Astrocyte (in vitro differentiated cells and primary cell): Measurements from ENCODE around the gene LRRC34. TPM values are rescaled to one million over a fixed set of nuclear protein-coding genes. Genes with fewer than 3 reads are reported as not detected.

ENCODE experiments used
- DNase-seq: peaks from one replicate; pipeline ENCODE4 v3.0.0-alpha.2; 2010; ENCODE audit warnings: low read depth
- FAIRE-seq: peaks from 2 replicates; lab custom pipeline; 2011; peaks lifted over from hg19 to GRCh38; lab: Jason Lieb, UNC
- H2AFZ ChIP-seq: 2 replicates; pipeline ENCODE4 v1.6.0; 2012; ENCODE audit warnings: low read depth, low read length, inconsistent platforms
- H3K27ac ChIP-seq: 2 replicates; pipeline ENCODE4 v1.5.1; 2011; ENCODE audit warnings: low read depth, low read length, inconsistent platforms
- H3K27me3 ChIP-seq: 2 replicates; pipeline ENCODE4 v1.6.0; 2011; ENCODE audit warnings: low read length, inconsistent platforms; ENCODE audit not compliant: insufficient read depth
- H3K36me3 ChIP-seq: 2 replicates; pipeline ENCODE4 v1.5.1; 2011; ENCODE audit warnings: low read length, inconsistent platforms; ENCODE audit not compliant: insufficient read depth
- H3K4me1 ChIP-seq: 2 replicates; pipeline ENCODE4 v1.5.1; 2011; ENCODE audit warnings: low read length, inconsistent platforms; ENCODE audit not compliant: insufficient read depth
- H3K4me2 ChIP-seq: 2 replicates; pipeline ENCODE4 v1.6.0; 2012; ENCODE audit warnings: low read length, inconsistent platforms
- H3K4me3 ChIP-seq: 2 replicates; pipeline ENCODE4 v1.5.1; 2011; ENCODE audit warnings: low read depth, mild to moderate bottlenecking, low read length, inconsistent platforms; ENCODE audit not compliant: insufficient read depth
- H3K79me2 ChIP-seq: 2 replicates; pipeline ENCODE4 v1.6.0; 2012; ENCODE audit warnings: mild to moderate bottlenecking, low read length, inconsistent platforms; ENCODE audit not compliant: insufficient read depth
- H3K9ac ChIP-seq: 2 replicates; pipeline ENCODE4 v1.6.0; 2012; ENCODE audit warnings: mild to moderate bottlenecking, low read length, inconsistent platforms
- H3K9me3 ChIP-seq: 2 replicates; pipeline ENCODE4 v1.5.1; 2012; ENCODE audit warnings: low read depth, mild to moderate bottlenecking, low read length, inconsistent platforms; ENCODE audit not compliant: insufficient read depth
- H4K20me1 ChIP-seq: 2 replicates; pipeline ENCODE4 v1.6.0; 2012; ENCODE audit warnings: low read length, inconsistent platforms; ENCODE audit not compliant: insufficient read depth
- H3K27ac Mint-ChIP-seq: one replicate; pipeline ENCODE4 v1.8.0; 2021; ENCODE audit warnings: mild to moderate bottlenecking, mixed read lengths; ENCODE audit not compliant: unreplicated experiment
- H3K27me3 Mint-ChIP-seq: one replicate; pipeline ENCODE4 v1.8.0; 2021; ENCODE audit warnings: low read depth, mixed read lengths; ENCODE audit not compliant: unreplicated experiment
- H3K36me3 Mint-ChIP-seq: one replicate; pipeline ENCODE4 v1.8.0; 2021; ENCODE audit warnings: low read depth, mixed read lengths; ENCODE audit not compliant: unreplicated experiment
- H3K4me1 Mint-ChIP-seq: one replicate; pipeline ENCODE4 v1.8.0; 2021; ENCODE audit warnings: low read depth, mixed read lengths; ENCODE audit not compliant: unreplicated experiment
- H3K4me3 Mint-ChIP-seq: one replicate; pipeline ENCODE4 v1.8.0; 2021; ENCODE audit warnings: mild to moderate bottlenecking, moderate library complexity, mixed read lengths; ENCODE audit not compliant: unreplicated experiment
- H3K9me3 Mint-ChIP-seq: one replicate; pipeline ENCODE4 v1.8.0; 2021; ENCODE audit warnings: mild to moderate bottlenecking, mixed read lengths; ENCODE audit not compliant: unreplicated experiment
- CTCF ChIP-seq: IDR thresholded peaks from 2 replicates; pipeline ENCODE4 v1.5.1; 2011; ENCODE audit warnings: low read depth, mild to moderate bottlenecking, inconsistent platforms, low read length, moderate library complexity; ENCODE audit not compliant: insufficient read depth
- EZH2 ChIP-seq: IDR thresholded peaks from 2 replicates; pipeline ENCODE4 v1.6.1; 2012; ENCODE audit warnings: mild to moderate bottlenecking, low read length, inconsistent platforms; ENCODE audit not compliant: insufficient read depth
- total RNA-seq: library from RNA; stranded (reverse); gene quantifications from 2 replicates; pipeline ENCODE4 v1.2.1, GENCODE V29; 2021

The LRRC34 gene
- total RNA-seq, 1 donor from 2014 or later = 1.0 TPM

- H3K27me3 ChIP-seq = no peaks in the 10 kb centered on the region
- FAIRE-seq = no peak
- no peak overlapping the region for H3K4me2 ChIP-seq
These were observed 52.2 kb downstream of the LRRC34 start for GRCh38 chr3:169760479-169760878.

GRCh38 chr3:169759256-169759655 lies 53.4 kb downstream of the LRRC34 start:
- Histone ChIP-seq H3K27me3 (no peaks in the 10 kb centered on the region), H3K79me2 (no peaks in the 10 kb centered on the region), H3K27ac (no peak overlapping the region), H3K4me2 (peak overlapping the region; percentile 29), H3K4me1 (peaks cover 2% of the 10 kb centered on the region), H4K20me1 (no peaks in the 10 kb centered on the region), H3K36me3 (no peaks in the 10 kb centered on the region), H3K9ac (no peak overlapping the region), H3K4me3 (no peak overlapping the region), H3K9me3 (no peaks in the 10 kb centered on the region), H2AFZ (no peak overlapping the region)
- Mint-ChIP-seq H3K27ac (no peak overlapping the region), H3K4me1 (no peaks in the 10 kb centered on the region), H3K36me3 (peaks cover 2% of the 10 kb centered on the region), H3K4me3 (no peak overlapping the region), H3K9me3 (peaks cover 1% of the 10 kb centered on the region), H3K27me3 (peaks cover 2% of the 10 kb centered on the region)
- DNase-seq (peak; percentile 71), FAIRE-seq (peak; percentile 43)
- TF ChIP-seq CTCF (no peak), EZH2 (no peak)

More at GRCh38 chr3:169760479-169760878, 52.2 kb downstream of the LRRC34 start:
- Mint-ChIP-seq H3K27ac (no peak overlapping the region), H3K4me3 (no peak overlapping the region), H3K27me3 (peaks cover 7% of the 10 kb centered on the region), H3K36me3 (peaks cover 5% of the 10 kb centered on the region), H3K4me1 (no peaks in the 10 kb centered on the region), H3K9me3 (peaks cover 5% of the 10 kb centered on the region)
- peaks cover 5% of the 10 kb centered on the region for H3K4me1 ChIP-seq
- H2AFZ ChIP-seq = no peak overlapping the region
- H3K36me3 ChIP-seq = no peaks in the 10 kb centered on the region
- H3K4me3 ChIP-seq = no peak overlapping the region
- no peak overlapping the region for H3K27ac ChIP-seq
- H3K79me2 ChIP-seq = no peaks in the 10 kb centered on the region
- no peaks in the 10 kb centered on the region for H4K20me1 ChIP-seq
- no peak overlapping the region for H3K9ac ChIP-seq
- H3K9me3 ChIP-seq = no peaks in the 10 kb centered on the region
- TF ChIP-seq EZH2 = no peak
- no peak for TF ChIP-seq CTCF
- DNase-seq = peak; percentile 26

- DNase-seq = no peak
- no peak overlapping the region for H3K27ac ChIP-seq
- H3K36me3 ChIP-seq = no peaks in the 10 kb centered on the region
- no peak overlapping the region for H3K9ac ChIP-seq
- H3K4me2 ChIP-seq = no peak overlapping the region
- H3K27me3 Mint-ChIP-seq = no peaks in the 10 kb centered on the region
- no peaks in the 10 kb centered on the region for H3K9me3 Mint-ChIP-seq
- no peak for FAIRE-seq
- no peaks in the 10 kb centered on the region for H3K4me1 ChIP-seq
- H3K4me3 Mint-ChIP-seq = no peak overlapping the region
- H4K20me1 ChIP-seq = no peaks in the 10 kb centered on the region
- H3K27ac Mint-ChIP-seq = no peak overlapping the region
- no peak overlapping the region for H2AFZ ChIP-seq
- H3K4me3 ChIP-seq = no peak overlapping the region
- no peaks in the 10 kb centered on the region for H3K4me1 Mint-ChIP-seq
- no peaks in the 10 kb centered on the region for H3K27me3 ChIP-seq
- no peaks in the 10 kb centered on the region for H3K79me2 ChIP-seq
- no peaks in the 10 kb centered on the region for H3K36me3 Mint-ChIP-seq
- TF ChIP-seq EZH2 (no peak), CTCF (no peak)
- no peaks in the 10 kb centered on the region for H3K9me3 ChIP-seq
These were observed 54.2 kb downstream of the LRRC34 start for GRCh38 chr3:169758359-169758994.
